NCI-H345 treated with DMSO at 0.1 percent for 48 hours (cell line): ENCODE measurements around the gene EML1.

ENCODE experiments used
- DNase-seq: peaks from one replicate; lab custom pipeline; 2025; ENCODE audit not compliant: unreplicated experiment; lab: John Stamatoyannopoulos, UW

The EML1 gene

GRCh38 chr14:99821519-99822508 is 28.6 kb downstream of the EML1 start:
- DNase-seq: no peak

- DNase-seq: no peak
Observed at GRCh38 chr14:99822800-99823455, 29.7 kb downstream of the EML1 start.

GRCh38 chr14:99824776-99825175 is 31.6 kb downstream of the EML1 start:
- no peak for DNase-seq

- DNase-seq: no peak
Observed at GRCh38 chr14:99829450-99829849, 36.2 kb downstream of the EML1 start.

- DNase-seq: no peak
Observed at GRCh38 chr14:99831303-99831702, 38.1 kb downstream of the EML1 start.

DNA sequence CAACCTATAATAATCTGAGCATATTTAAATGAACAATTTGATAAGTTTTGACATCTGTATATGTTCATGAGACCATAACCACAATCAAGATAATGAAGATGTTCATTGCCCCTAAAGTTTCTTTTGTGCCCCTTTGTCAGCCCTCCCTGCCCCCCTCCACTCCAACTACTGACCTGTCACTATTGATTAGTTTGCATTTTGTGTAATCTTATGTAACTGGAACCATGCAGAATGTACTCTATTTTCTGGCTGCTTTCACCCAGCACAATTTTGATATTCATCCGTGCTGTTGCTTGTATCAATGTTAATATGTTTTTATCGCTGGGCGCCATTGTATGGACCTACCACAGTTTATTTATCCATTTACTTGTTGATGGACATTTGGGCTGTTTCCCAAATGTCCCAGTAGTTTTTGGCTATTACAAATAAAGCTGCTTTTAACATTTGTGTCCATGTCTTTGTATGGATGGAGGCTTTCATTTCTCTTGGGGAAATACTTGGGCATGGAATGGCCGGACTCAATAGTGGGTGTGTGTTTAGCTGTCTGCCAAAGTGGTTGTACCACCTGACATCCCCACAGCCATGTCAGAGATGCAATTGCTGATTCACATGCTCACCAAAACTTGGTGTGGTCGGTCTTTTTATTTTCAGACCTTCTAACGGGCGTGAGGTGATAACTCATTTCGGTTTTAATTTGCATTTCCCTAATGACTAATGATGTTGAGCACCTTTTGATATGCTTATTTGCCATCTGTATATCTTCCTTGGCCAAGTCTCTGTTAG is 38.9 kb downstream of the EML1 start:
- DNase-seq: no peak

DNA sequence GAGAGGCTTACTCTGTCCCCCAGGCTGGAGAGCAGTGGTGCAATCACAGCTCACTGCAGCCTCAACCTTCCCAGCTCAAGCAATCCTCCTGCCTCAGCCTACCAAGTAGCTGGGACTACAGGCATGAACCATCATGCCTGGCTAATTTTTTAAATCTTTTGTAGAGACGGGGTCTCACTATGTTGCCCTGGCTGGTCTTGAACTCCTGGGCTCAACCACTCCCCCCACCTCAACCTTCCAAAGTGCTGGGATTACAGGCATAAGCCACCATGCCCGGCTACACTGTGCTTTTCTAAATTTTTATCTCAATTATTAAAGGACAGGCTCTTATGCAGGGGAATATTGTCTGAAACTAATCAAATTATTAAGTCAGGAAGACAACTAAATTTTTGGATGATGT is 44.6 kb downstream of the EML1 start:
- DNase-seq: no peak

- peak; percentile 8 for DNase-seq
Observed at GRCh38 chr14:99838639-99839134, 45.5 kb downstream of the EML1 start.

GRCh38 chr14:99839696-99840095 is 46.5 kb downstream of the EML1 start:
- no peak for DNase-seq

DNA sequence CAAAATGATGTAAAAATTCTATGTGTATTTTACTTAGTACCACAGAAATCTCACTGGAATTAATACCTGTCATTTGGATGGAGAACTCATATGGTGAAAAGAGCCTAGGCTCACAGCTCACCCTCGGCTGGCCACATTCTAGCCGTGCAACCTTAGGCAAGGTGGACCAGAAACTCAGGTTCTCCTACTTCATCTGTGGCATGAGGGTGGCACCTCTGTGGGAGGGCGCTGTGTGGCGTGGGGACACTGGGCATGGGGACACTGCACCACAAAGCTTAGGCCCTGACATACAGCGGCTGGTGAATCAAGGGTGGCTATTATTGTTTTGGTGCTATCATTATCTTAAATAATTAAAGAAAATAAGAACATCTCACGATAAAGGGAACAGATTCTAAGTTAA is 47.1 kb downstream of the EML1 start:
- no peak for DNase-seq

DNA sequence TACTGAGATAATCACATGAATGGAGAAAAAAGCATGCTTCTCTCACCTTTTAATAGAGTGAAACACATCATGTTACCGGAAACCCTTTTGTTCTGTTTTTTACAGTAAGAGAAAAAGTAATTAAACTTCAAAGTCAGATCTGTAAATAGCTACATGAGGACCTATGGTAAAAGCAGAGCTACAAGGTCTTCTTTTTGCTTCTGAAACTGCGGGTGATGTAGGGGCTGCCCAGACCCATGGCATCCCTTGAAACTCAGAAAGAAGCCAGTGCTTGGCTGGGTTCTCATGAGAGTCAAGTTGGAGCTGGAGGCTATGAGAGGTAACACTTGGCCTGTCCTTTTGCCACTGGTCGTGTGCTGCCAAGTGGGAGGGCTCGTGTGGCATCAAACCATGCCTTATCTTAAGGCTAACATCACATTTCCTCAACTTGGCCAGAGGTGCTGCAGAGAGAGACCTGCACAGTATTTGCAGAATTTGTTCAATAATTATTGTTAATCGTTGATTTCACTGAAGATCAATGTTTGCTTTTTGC is 47.6 kb downstream of the EML1 start:
- DNase-seq: no peak

DNA sequence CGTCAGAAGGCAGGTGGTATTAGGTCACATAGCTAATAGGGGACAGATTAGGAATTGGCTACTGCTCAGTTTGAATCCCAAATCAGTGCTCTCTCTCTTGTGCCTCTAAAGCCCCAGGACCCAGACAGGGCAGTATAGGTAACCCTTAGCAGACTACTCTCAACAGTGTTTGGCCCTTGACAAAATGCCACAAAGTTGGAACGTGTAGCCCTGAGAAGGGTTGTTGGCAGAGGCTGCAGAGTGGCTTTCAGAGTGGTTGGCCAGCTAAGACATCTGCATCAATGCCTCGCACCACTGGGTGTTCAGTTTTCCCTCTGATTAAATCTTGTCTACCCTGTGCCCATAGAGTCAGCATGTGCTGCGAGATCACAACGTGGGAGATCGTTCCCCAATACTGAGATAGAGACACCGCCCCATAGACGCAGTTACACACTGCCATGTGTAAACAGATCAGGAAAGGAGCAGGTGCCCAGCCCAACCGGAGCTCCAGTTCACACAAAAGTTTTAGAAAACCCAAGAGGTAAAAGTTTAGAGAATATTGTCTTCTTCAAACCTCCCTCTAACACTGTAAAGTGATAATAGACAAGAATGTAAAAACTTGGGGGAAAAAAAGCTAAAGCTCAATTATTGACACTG is 48.3 kb downstream of the EML1 start:
- DNase-seq: no peak

GRCh38 chr14:99842141-99842540 is 48.9 kb downstream of the EML1 start:
- DNase-seq: no peak

DNA sequence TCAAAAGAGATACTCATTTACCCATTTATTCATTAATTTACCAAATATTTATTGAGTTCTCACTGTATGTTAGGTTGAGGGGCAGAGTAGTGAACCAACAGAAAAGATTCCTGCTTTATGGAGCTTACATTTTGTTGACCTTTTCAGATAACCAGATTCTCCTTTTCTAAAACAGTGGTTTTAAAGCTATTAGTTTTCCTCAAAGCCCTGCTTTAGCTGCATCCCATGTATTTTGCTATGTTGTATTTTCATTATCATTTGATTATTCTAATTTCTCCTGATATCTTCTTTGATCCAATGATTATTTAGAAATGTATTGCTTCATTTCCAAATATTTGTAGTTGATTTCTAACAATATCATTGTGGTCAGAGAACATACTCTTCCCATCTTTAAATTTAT is 53.6 kb downstream of the EML1 start:
- no peak for DNase-seq

- no peak for DNase-seq
Observed at GRCh38 chr14:99850709-99851108, 57.5 kb downstream of the EML1 start.

GRCh38 chr14:99852578-99852977 is 59.4 kb downstream of the EML1 start:
- DNase-seq: no peak

DNA sequence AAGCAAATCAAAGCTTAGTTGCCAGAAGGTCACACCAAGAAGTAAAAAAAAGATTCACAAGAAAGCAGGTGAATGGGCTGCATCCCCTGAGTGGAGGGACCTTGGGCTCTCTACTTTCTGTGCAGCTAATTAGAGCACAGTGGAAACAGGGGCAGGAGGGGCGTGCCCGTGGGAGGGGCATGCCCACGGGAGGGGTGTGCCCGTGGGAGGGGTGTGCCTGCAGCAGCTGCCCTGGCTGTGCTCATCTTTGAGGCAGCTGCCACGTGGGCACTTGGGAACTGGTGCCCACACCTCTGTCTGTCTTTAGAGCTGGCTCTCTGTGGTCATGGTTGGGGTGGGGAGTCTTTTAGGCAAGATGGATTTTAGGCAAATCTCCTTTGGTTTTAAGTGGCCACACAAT is 60.0 kb downstream of the EML1 start:
- no peak for DNase-seq

GRCh38 chr14:99854831-99855230 is 61.6 kb downstream of the EML1 start:
- DNase-seq: no peak

DNA sequence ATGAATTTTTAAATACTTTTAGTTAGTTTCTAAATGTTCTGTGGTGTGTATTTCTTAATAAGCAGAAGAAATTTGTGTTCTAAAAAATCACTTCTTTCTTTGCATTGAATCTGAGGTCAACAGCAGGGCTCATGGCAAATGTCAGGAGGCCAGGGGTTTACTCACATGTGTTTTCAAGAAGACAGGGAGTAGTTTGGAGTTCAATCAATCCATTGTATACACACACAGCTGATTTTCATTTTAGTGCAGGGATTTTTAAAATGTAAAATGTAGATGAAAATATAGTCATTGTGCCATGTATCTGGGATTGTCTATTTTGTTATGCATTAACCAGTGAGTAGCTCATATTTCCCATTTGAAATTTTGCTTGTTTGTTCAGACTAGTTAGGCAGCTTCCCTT is 62.1 kb downstream of the EML1 start:
- no peak for DNase-seq

DNA sequence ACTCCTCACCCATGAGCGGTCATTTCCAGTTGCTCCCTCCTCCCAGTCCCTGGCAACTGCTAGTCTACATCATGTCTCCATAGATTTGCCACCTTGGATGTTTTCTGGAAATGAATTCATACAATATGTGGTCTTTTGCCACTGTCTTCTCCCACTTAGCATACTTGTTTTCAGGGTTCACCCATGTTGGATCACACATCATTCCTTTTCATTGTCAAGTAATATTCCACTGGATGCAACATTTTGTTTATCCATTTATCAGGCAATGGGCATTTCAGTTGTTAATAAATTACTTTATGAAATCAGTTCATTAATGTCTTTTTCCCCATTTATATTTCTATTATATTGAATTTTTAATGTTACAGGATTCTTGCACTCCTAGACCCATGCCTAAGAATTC is 64.3 kb downstream of the EML1 start:
- no peak for DNase-seq

- no peak for DNase-seq
Observed at GRCh38 chr14:99860219-99860618, 67.0 kb downstream of the EML1 start.
